HG03354 (cell line): ENCODE data around the gene SMYD3.
"Not testable (repeated sequence)": the region's sequence is repeated elsewhere in the genome, so short reads cannot be mapped to it uniquely, and the experiment has no call there.

Experiments
- ATAC-seq: cut with Tn5 transposase; IDR thresholded peaks from one replicate; pipeline ENCODE4 v1.9.1; 2021; ENCODE audit warnings: mild to moderate bottlenecking; ENCODE audit not compliant: unreplicated experiment, poor library complexity, severe bottlenecking

The SMYD3 gene

GRCh38 chr1:246373828-246374569, 133.1 kb downstream of the SMYD3 start:
- no peak for ATAC-seq

DNA sequence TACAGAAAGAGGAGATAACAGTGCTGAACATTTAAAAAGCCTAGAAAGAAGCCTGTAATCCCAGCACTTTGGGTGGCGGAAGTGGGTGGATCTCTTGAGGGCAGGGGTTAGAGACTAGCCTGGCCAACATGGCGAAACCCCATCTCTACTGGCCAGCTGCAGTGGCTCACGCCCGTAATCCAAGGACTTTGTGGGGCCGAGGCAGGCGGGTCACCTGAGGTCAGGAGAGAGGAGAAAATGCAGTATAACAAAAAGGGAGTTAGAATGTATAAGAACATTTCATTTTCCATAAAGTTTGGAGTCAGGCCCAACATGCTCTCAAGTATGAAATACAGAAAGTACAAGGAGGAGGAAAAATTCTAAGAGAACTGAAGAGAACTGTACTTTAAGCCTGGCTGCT, 134.5 kb downstream of the SMYD3 start:
- no peak for ATAC-seq

DNA sequence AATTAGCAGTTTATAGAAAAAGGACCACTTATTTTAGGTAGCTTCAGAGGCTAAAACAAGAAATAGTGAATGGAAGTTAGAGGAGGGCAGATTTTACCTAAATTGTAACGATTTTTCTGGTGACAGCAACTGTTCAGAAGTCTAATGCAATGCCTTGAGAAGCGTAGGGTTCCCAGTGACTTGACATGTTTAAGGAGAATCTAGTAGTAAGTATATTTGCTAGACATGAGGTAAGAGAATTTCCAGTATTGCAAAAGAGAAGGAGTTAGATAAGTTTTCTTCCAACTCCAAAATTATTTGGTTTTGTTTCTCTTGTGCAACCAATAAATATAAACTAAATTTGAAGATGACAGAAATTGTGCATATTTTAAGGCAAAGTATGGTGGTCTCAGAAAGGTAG, 140.0 kb downstream of the SMYD3 start:
- ATAC-seq: no peak

DNA sequence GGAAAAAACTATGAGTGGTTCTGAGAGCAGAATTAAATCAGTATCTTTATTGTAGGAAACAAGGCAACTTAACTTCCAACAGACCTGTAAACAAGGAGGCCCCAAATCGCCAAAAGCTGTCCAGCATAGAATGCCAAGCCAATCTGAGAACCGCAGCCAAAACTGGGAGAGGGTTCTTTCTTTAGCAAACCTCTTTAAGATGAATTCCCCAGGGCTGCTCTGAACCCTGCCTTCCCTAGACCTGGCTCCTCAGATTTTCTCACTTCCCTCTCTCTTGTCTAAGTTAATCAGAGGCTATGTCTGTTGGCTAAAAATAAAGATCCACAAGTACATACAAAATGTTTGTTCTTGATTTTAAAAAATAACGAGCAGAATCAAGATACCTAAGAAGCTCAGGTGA, 141.4 kb downstream of the SMYD3 start:
- ATAC-seq: no peak

DNA sequence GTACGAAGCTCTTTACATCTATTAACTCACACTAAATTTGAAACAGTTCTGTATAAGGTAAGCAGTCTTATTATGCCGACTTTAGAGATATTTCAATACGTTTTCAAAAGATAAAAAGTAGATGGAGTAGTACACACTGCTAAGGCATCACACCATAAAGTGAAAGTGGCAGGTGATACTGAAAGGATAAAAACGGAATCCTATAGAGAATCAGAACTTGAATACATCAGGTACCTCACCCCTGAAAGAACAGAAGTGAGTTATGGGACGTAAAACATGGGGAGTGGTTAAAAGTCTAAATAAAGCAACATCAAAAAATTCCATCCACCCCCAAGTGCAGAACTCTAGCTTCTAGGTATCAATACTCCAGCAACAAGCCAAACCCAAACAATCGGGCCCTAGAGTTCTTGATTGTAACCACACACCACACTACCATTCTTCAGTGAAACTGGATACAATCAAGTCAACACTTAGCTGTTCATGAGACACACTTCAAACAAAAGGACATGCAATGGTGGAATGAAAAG, 142.6 kb downstream of the SMYD3 start:
- peak; percentile 51 for ATAC-seq

DNA sequence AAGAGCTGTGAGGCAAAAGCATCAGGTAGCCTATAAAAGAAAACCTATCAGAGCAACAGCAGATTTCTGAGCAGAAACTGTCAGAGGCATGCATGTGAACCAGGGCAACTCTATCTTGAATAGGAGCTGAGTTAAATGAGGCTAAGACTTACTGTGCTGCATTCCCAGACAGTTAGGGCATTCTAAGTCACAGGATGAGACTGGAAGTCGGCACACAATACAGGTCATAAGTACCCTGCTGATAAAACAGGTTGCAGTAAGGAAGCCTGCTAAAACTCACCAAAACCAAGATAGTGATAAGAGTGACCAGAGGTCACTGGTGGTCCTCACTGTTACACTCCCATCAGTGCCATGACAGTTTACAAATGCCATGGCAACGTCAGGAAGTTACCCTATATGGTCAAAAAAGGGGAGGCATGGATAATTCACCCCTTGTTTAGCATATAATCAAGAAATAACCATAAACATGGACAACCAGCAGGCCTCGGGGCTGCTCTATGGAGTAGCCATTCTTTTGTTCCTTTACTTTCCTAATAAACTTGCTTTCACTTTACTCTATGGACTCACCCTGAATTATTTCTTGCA, 150.0 kb downstream of the SMYD3 start:
- ATAC-seq: not testable (repeated sequence)

DNA sequence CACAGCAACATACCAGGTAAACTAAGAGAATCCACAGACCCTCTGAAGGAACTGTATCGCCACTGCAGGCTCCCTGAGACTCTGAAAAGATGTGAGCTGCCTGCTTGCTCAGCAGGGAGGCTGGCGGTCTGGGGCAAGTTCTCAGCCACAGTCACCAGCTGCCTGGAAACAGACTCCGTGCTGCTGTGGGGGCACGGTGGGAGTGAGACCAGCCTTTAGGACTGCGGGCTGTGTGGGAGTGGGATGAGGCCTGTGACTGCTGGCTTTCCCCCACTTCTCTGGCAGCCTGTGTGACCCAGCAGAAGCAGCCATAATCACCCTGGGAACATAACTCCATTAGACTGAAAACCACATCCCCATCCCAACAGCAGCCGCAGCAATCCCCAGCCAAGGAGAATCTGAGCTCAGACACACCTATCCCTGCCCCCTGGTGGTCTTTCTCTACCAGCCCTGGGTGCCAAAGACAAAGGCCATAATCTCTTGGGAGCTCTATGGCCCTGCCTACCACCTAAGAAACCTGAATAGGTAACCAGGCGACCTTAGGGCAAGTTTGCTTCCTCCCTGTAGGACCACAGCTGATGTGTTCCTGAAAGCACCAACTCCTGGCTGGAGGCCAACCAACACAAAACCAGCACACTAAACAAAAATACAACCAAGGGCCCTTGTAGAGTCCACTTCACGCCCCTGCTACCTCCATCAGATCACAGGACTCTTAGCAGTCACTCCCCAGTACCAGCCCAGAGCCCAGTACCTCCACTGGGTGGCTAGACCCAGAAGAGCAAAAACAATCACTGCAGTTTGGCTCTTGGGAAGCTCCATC, 151.5 kb downstream of the SMYD3 start:
- no peak for ATAC-seq

- no peak for ATAC-seq
These were observed 155.4 kb downstream of the SMYD3 start for GRCh38 chr1:246351721-246352120.

- no peak for ATAC-seq
These were observed 156.3 kb downstream of the SMYD3 start for GRCh38 chr1:246350745-246351144.

DNA sequence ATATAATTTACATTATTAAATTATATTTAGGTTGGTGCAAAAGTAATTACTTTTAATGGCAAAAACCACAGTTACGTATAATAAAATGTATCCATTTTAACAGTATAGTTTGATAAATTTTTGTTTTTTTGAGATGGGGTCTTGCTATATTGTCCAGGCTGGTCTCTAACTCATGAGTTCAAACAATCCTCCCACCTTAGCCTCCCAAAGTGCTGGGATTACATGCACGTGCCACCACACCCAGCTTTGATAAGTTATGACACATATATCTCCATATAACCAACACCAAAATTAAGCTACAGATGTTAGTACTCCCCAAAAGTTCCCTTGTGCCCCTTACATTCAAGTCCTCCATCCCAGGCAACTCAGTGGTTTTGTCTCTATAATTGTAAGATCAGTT, 163.1 kb downstream of the SMYD3 start:
- ATAC-seq: no peak

DNA sequence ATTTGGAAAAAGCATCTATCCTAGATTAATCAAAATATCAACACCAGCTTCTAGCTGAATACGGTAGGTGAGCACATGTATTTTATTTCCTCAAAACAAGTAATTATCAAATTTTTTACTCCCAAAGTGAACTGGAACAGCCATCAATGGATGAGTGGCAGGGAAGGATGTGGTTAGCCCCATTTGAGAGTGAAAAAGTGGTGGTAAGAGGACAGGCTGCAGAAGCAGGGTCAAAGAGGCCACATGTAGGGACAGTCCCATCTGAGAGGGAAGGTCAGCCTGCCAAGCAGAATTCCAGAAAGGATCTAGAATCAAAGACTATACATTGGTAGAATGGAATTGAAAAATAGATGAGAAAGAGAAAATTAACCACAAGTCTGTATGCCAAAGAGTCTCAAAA, 163.8 kb downstream of the SMYD3 start:
- no peak for ATAC-seq

DNA sequence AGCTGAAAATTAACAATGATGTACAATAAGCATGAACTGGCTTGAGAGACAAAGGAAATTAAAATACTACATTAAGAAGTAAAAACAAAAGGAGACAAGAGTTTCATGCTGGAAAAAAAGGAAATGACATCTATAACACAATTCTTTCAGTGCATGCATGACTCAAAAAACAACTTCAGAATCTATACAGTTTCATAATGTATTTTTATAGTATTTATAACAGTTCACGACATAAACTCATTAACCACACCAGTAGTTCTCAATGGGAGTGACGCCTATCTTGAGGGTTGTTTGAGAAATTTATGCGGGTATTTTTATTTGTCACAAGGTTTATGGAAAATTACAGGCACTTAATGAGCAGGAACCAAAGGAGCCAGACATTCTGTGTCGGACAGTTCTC, 168.5 kb downstream of the SMYD3 start:
- ATAC-seq: peak; percentile 62

DNA sequence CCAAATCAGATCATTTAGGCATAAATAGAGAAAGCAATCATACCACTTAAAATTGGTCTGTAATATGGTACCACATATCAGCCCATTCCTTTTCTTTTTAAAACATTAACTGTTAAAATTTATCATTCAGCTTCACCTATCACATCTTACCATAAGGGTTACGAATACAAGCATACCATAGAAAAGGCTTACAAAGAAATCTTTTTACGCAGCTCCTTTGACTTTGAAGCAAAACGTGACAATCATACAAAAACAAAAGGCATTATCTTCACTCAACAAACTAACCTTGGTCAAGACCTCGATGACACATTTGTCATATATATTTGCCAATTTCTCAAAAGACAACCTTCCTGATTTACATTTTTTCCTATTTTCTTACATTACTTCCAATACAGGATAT, 169.0 kb downstream of the SMYD3 start:
- ATAC-seq: no peak

- no peak for ATAC-seq
These were observed 171.9 kb downstream of the SMYD3 start for GRCh38 chr1:246335151-246335550.

- peak; percentile 27 for ATAC-seq
These were observed 173.2 kb downstream of the SMYD3 start for GRCh38 chr1:246333855-246334254.

DNA sequence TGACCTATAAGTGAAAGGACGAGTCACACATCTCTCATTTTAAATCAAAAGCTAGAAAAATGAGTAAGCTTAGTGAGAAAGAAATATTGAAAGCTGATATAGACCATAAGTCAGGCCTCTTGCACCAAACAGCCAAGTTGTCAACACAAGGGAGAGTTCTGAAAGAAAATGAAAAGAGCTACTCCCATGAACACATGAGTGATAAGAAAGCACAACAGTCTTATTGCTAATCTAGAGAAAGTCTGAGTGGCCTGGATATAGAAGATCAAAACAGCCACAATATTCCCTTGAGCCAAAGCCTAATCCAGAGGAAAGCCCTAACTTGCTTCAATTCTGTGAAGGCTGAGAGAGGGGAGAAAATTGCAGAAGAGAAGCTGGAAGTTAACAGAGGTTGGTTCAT, 175.0 kb downstream of the SMYD3 start:
- ATAC-seq: no peak

- peak; percentile 96 for ATAC-seq
These were observed 177.2 kb downstream of the SMYD3 start for GRCh38 chr1:246329900-246330299.

GRCh38 chr1:246329292-246329691, 177.8 kb downstream of the SMYD3 start:
- ATAC-seq: not testable (repeated sequence)

GRCh38 chr1:246324711-246325110, 182.4 kb downstream of the SMYD3 start:
- no peak for ATAC-seq

- ATAC-seq: not testable (repeated sequence)
These were observed 183.0 kb downstream of the SMYD3 start for GRCh38 chr1:246324033-246324432.

DNA sequence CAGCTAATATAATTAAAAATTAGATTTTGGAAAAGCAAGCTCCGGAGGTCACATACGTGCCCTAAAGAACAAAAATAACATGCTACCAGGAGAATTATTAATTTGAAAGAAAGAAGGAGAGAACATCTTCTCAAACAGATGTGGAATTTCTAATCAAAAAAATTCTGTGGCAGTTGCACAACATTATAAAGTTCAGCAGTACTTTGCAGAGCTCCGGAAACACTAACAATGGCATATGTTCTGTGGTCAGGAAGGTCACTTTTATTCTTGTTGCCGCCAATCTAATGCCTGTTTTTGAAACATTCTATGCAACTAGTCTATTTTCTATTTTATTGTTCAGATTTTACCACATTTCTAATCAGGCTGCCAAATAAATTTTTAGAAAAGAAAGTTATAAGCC, 186.8 kb downstream of the SMYD3 start:
- no peak for ATAC-seq
